Measurements from ENCODE around the gene EPN2. TPM values are rescaled to one million over a fixed set of nuclear protein-coding genes. Genes with fewer than 3 reads are reported as not detected.

The EPN2 gene
- total RNA-seq, 3 donors from 2014 or later: 6.1 to 9.5 (median 7.2) TPM

- DNase-seq (no peak), ATAC-seq (no peak)
- Mint-ChIP-seq H3K27me3 (ENCODE audit: low read depth) (no peaks in the 10 kb centered on the region), H3K9me3 (no peaks in the 10 kb centered on the region), H3K4me3 (no peak overlapping the region), H3K36me3 (ENCODE audit: insufficient read depth) (peaks cover 2% of the 10 kb centered on the region), H3K4me1 (ENCODE audit: low read depth) (peaks cover 4% of the 10 kb centered on the region)
Measured at GRCh38 chr17:19248928-19249574, 11.9 kb downstream of the EPN2 start.

- H3K4me1 Mint-ChIP-seq (ENCODE audit: low read depth): peaks cover 4% of the 10 kb centered on the region
- H3K9me3 Mint-ChIP-seq: no peaks in the 10 kb centered on the region
- no peak for ATAC-seq
- H3K27me3 Mint-ChIP-seq (ENCODE audit: low read depth): no peaks in the 10 kb centered on the region
- no peak overlapping the region for H3K4me3 Mint-ChIP-seq
- DNase-seq: no peak
- H3K36me3 Mint-ChIP-seq (ENCODE audit: insufficient read depth): peaks cover 2% of the 10 kb centered on the region
Measured at GRCh38 chr17:19249681-19250080, 12.5 kb downstream of the EPN2 start.

- Mint-ChIP-seq H3K4me1 (ENCODE audit: low read depth) (peaks cover 4% of the 10 kb centered on the region), H3K4me3 (no peak overlapping the region), H3K36me3 (ENCODE audit: insufficient read depth) (peaks cover 2% of the 10 kb centered on the region), H3K27me3 (ENCODE audit: low read depth) (no peaks in the 10 kb centered on the region), H3K9me3 (no peaks in the 10 kb centered on the region)
- no peak for DNase-seq
- ATAC-seq: no peak
Measured at GRCh38 chr17:19250421-19251173, 13.4 kb downstream of the EPN2 start.

- no peak overlapping the region for H3K4me3 Mint-ChIP-seq
- H3K27me3 Mint-ChIP-seq (ENCODE audit: low read depth): no peaks in the 10 kb centered on the region
- ATAC-seq (no peak), DNase-seq (no peak)
- H3K9me3 Mint-ChIP-seq: no peaks in the 10 kb centered on the region
- peaks cover 2% of the 10 kb centered on the region for H3K36me3 Mint-ChIP-seq (ENCODE audit: insufficient read depth)
- no peaks in the 10 kb centered on the region for H3K4me1 Mint-ChIP-seq (ENCODE audit: low read depth)
Measured at GRCh38 chr17:19253112-19253511, 15.9 kb downstream of the EPN2 start.

GRCh38 chr17:19254651-19255050 is 17.5 kb downstream of the EPN2 start:
- no peak for DNase-seq
- H3K4me1 Mint-ChIP-seq (ENCODE audit: low read depth): no peaks in the 10 kb centered on the region
- H3K4me3 Mint-ChIP-seq: no peak overlapping the region
- no peak for ATAC-seq
- H3K36me3 Mint-ChIP-seq (ENCODE audit: insufficient read depth): peaks cover 2% of the 10 kb centered on the region
- peaks cover 2% of the 10 kb centered on the region for H3K27me3 Mint-ChIP-seq (ENCODE audit: low read depth)
- no peaks in the 10 kb centered on the region for H3K9me3 Mint-ChIP-seq

GRCh38 chr17:19255279-19255678 is 18.1 kb downstream of the EPN2 start:
- Mint-ChIP-seq H3K9me3 (no peaks in the 10 kb centered on the region), H3K4me1 (ENCODE audit: low read depth) (no peaks in the 10 kb centered on the region), H3K4me3 (no peak overlapping the region), H3K36me3 (ENCODE audit: insufficient read depth) (peaks cover 2% of the 10 kb centered on the region), H3K27me3 (ENCODE audit: low read depth) (peaks cover 4% of the 10 kb centered on the region)
- ATAC-seq (no peak), DNase-seq (no peak)

GRCh38 chr17:19258371-19258770 is 21.2 kb downstream of the EPN2 start:
- Mint-ChIP-seq H3K4me3 (no peak overlapping the region), H3K4me1 (ENCODE audit: low read depth) (peaks cover 4% of the 10 kb centered on the region), H3K27me3 (ENCODE audit: low read depth) (peaks cover 10% of the 10 kb centered on the region), H3K9me3 (no peaks in the 10 kb centered on the region), H3K36me3 (ENCODE audit: insufficient read depth) (peaks cover 4% of the 10 kb centered on the region)
- DNase-seq: no peak
- ATAC-seq: no peak

- Mint-ChIP-seq H3K9me3 (no peaks in the 10 kb centered on the region), H3K4me1 (ENCODE audit: low read depth) (peaks cover 7% of the 10 kb centered on the region), H3K4me3 (no peak overlapping the region), H3K27me3 (ENCODE audit: low read depth) (peaks cover 10% of the 10 kb centered on the region), H3K36me3 (ENCODE audit: insufficient read depth) (peaks cover 4% of the 10 kb centered on the region)
- DNase-seq: no peak
- no peak for ATAC-seq
Measured at GRCh38 chr17:19260958-19261357, 23.8 kb downstream of the EPN2 start.

- DNase-seq (no peak), ATAC-seq (no peak)
- no peaks in the 10 kb centered on the region for H3K9me3 Mint-ChIP-seq
- peaks cover 10% of the 10 kb centered on the region for H3K27me3 Mint-ChIP-seq (ENCODE audit: low read depth)
- H3K36me3 Mint-ChIP-seq (ENCODE audit: insufficient read depth): peaks cover 4% of the 10 kb centered on the region
- no peak overlapping the region for H3K4me3 Mint-ChIP-seq
- peaks cover 7% of the 10 kb centered on the region for H3K4me1 Mint-ChIP-seq (ENCODE audit: low read depth)
Measured at GRCh38 chr17:19261426-19261825, 24.3 kb downstream of the EPN2 start.

GRCh38 chr17:19262650-19263631 is 25.8 kb downstream of the EPN2 start:
- Mint-ChIP-seq H3K4me3 (no peak overlapping the region), H3K9me3 (no peaks in the 10 kb centered on the region), H3K27me3 (ENCODE audit: low read depth) (peaks cover 10% of the 10 kb centered on the region), H3K4me1 (ENCODE audit: low read depth) (peaks cover 7% of the 10 kb centered on the region), H3K36me3 (ENCODE audit: insufficient read depth) (peaks cover 4% of the 10 kb centered on the region)
- DNase-seq (no peak), ATAC-seq (peak; percentile 40 to 61)

- Mint-ChIP-seq H3K9me3 (no peaks in the 10 kb centered on the region), H3K27me3 (ENCODE audit: low read depth) (peaks cover 8% of the 10 kb centered on the region), H3K4me1 (ENCODE audit: low read depth) (peaks cover 7% of the 10 kb centered on the region), H3K4me3 (no peak overlapping the region), H3K36me3 (ENCODE audit: insufficient read depth) (peaks cover 4% of the 10 kb centered on the region)
- ATAC-seq (no peak), DNase-seq (no peak)
Measured at GRCh38 chr17:19263641-19264051, 26.5 kb downstream of the EPN2 start.

- Mint-ChIP-seq H3K4me1 (ENCODE audit: low read depth) (peaks cover 8% of the 10 kb centered on the region), H3K4me3 (no peak overlapping the region), H3K27me3 (ENCODE audit: low read depth) (peaks cover 8% of the 10 kb centered on the region), H3K9me3 (no peaks in the 10 kb centered on the region), H3K36me3 (ENCODE audit: insufficient read depth) (peaks cover 4% of the 10 kb centered on the region)
- DNase-seq (no peak), ATAC-seq (no peak)
Measured at GRCh38 chr17:19264268-19264667, 27.1 kb downstream of the EPN2 start.

- H3K4me3 Mint-ChIP-seq: no peak overlapping the region
- peaks cover 4% of the 10 kb centered on the region for H3K36me3 Mint-ChIP-seq (ENCODE audit: insufficient read depth)
- no peaks in the 10 kb centered on the region for H3K9me3 Mint-ChIP-seq
- peaks cover 12% of the 10 kb centered on the region for H3K4me1 Mint-ChIP-seq (ENCODE audit: low read depth)
- H3K27me3 Mint-ChIP-seq (ENCODE audit: low read depth): peaks cover 8% of the 10 kb centered on the region
- DNase-seq: no peak
- ATAC-seq: no peak
Measured at GRCh38 chr17:19264681-19265080, 27.5 kb downstream of the EPN2 start.

GRCh38 chr17:19265755-19266154 is 28.6 kb downstream of the EPN2 start:
- ATAC-seq: no peak
- Mint-ChIP-seq H3K9me3 (no peaks in the 10 kb centered on the region), H3K27me3 (ENCODE audit: low read depth) (peaks cover 6% of the 10 kb centered on the region), H3K4me1 (ENCODE audit: low read depth) (peaks cover 12% of the 10 kb centered on the region), H3K4me3 (no peak overlapping the region), H3K36me3 (ENCODE audit: insufficient read depth) (peaks cover 4% of the 10 kb centered on the region)
- DNase-seq: no peak

Data from activated T-cell treated with anti-CD3 and anti-CD28 coated beads, Interleukin-2, amount 50 U/mL, for 4 hours (primary cell).